ENCODE data around the gene SLC38A10. TPM values are rescaled to one million over a fixed set of nuclear protein-coding genes. Genes with fewer than 3 reads are reported as not detected.

Gene SLC38A10
- total RNA-seq, 2 experiments from 2014 or later: 48.3 to 49.5 TPM

DNA sequence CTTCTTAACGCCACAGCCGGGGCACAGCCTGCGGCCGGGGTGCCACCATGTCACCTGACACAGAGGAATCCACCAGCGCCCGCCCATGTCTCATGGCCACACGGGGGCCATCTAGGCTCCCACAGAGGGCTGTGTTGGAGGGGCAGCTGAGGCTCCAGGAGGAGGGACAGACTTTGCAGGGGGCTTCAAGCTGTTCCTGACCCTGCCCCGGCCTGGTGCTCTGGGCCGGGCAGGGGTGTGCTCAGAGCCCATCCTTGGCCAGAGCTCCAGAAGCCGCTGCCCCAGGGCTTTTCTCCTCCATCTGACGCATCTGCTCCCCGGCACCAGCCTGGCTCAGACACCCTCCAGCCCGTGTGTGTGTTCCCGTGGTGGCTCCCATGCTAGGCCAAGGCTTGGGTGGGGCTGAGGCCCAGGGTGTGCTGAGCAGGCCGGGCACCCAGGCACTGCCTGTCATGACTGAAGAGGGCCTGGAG, 7.8 kb upstream of the SLC38A10 start:
- CTCF ChIA-PET: no interaction called here

DNA sequence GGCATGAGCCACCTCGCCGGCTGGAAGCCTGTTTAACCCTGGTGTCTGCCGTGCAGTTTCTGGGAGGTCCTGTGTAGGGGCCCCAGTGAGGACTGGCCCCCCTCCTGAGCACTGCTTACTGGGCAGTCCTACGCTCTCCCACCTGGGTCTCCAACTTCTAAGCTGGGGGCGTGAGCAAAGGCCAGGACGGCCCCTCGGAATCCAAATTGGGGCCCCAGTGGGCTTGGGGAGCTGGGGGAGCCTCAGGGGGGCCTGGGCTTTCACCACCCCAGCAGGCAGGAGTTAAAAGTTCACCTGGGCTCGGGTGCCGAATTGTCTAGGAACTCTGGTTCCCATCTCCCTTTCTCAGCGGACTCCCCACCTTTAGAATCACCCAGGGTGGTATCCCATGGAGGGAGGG, 7.2 kb upstream of the SLC38A10 start:
- POLR2A ChIA-PET: no interaction called here
- CTCF ChIA-PET: no interaction called here

More for the DNA sequence above, 7.8 kb upstream of the SLC38A10 start:
- POLR2A ChIA-PET: no interaction called here

DNA sequence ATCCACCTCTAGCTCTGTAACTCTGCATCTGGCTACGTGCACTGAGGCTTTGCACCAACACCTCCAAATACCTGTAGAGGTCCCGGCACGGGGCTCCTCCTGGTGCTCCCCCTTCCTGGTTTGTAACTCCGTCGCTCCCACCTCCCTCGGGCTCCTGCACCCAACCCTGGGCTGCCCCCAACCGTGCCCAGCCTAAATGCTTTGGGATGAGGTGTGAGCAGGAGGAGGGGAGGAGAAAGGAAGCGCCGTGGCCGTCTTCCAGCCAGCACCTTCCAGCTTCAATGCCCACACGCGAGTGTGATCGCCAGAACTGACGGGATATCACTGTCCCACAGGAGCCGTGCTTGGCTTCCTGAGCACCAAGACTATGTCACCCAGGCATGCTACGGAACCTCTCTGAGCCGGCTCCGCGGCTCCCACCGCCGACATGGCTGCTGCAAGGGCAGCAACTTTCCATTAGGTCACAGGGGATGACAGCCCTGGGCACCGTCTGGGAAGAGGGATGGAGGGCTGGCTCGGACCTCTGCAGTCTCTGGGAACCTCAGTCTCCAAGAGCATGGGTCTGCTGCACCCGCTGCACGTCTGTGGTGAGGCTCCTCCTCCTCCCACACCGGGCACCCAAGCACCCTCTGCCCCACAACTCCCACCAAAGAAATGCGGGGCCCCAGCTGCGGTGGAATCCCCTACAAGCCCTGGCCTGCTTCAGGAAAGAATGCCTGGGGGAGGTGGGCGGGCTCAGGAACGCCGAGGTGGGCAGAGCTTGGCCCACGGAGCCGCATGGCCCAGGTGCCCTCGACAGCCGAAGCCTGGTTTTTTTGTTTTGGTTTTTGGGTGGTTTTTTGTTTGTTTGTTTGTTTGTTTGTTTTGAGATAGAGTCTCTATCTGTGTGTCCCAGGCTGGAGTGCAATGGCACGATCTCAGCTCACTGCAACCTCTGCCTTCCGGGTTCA, 6.4 kb upstream of the SLC38A10 start:
- POLR2A ChIA-PET: no interaction called here

DNA sequence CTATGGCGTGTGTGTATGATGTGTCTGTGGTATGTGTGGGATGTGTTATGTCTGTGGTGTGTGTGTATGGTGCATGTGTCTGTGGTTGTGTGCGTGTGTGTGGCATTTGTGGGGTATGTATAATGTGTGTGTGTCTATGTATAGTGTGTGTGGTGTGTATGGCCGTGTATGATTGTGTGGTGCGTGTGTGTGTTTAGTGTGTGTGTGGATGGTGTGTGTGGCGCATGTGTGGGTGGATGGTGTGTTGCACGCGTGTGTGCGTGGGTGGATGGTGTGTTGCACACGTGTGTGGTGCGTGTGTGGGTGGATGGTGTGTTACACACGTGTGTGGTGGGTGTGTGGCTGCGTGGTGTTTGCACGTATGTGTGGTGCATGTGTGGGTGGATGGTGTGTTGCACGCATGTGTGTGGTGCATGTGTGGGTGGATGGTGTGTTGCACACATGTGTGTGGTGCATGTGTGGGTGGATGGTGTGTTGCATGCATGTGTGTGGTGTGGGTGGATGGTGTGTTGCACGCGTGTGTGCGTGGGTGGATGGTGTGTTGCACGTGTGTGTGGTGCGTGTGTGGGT, 5.6 kb upstream of the SLC38A10 start:
- CTCF ChIA-PET: no interaction called here
- POLR2A ChIA-PET: no interaction called here

More for the DNA sequence above, 6.4 kb upstream of the SLC38A10 start:
- CTCF ChIA-PET: no interaction called here

DNA sequence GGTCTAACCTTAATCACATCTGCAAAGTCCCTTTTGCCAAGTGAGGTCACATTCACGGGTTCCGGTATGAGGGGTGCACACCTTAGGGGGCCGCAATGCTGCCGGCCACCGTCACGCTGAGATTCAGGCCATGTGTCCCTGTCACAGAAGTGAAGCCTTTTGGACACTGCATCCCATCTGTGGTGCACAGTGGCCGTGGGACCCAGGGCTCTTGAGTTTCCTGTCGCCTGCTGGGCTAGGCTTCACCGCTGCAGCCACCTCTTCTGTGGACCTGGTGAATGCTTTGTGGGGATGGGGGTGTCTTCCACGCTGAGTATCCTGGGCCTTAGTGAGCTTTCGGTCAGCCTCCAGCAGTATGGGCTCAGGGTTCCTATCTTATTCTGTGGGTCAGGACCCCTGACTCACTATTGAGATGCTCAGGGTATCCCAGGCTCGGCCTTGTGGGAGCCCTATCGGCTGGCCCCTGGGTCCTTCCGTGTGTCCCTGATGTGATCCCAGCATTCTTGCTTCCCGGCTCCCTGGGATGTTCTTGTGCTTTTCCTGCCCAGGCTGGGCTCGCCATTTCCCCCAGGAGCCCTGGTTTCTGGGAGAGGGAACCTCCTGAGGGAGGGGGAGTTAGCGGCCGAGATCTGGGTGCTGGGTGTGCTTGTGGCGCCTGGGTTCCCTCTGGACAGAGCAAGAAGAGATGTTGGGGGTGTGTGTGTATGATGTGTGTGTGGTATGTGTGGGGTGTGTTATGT, 4.9 kb upstream of the SLC38A10 start:
- CTCF ChIA-PET: no interaction called here
- POLR2A ChIA-PET: no interaction called here

DNA sequence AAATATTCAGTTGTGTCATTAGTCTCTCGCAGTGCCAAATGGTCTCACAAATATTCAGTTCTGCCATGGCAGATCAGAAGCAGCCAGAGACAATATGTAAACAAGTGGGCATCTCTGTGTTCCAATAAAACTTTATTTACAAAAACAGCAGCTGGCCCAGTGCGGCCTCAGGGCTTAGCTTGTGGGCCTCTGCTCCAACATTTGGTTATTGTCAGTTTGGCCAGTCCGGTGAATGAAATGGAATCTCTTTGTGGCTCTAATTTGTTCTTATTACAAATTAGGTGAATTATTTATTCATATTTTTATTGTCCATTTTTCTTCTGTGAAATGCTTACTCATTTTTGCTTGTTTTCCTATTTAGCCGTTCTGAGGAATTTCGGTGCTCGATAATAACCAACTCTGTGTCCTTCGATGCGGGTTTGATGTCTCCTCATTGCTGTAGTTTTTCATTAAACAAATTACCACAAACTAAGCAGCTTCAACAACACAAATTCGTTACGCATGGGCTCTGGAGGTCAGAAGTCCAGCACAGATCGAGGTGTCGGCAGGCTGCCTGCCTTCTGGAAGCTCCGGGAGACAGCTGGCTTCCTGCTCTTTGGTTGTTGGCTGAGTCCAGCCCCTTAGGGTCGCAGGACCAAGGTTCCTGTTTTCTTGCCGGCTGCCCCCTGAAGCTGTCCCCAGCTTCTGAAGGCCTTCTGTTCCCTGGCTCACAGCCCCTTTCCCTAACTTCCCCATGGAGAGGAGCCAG, 4.1 kb upstream of the SLC38A10 start:
- ChIA-PET POLR2A (no interaction called here), CTCF (no interaction called here)

DNA sequence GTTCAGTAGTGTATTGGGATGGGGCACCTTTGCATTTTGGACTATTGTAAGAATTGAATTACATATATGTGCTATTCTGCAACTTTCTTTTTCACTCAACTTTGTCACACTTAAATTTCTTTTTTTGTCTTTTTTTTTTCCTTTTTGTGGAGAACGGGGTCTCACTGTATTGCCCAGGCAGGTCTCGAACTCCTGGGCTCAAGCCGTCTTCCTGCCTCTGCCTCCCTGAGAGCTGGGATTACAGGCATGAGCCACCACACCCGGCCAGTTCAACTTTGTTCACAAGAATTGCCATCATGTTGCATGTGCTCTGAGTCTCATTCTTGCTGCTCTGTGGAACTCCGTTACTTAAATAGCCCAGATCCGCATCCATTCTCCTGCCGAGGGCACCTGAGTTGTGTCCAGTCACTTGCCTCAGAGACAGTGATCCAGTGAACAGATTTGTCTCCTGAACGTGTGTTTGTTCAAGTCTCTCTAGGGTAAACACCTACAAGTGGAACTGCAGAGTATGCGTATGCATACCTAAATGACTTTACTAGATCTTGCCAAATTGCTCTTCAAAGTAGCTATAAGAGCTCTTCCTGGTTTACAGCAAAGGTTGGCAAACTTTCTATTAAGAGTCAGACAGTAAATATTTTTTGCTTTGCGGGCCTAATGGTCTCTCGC, 3.4 kb upstream of the SLC38A10 start:
- ChIA-PET CTCF (no interaction called here), POLR2A (interaction anchor here (0.7 kb wide), 1 partner anchor 14 kb away, joined by 8 read pairs; no protein-coding TSS in a partner anchor)

DNA sequence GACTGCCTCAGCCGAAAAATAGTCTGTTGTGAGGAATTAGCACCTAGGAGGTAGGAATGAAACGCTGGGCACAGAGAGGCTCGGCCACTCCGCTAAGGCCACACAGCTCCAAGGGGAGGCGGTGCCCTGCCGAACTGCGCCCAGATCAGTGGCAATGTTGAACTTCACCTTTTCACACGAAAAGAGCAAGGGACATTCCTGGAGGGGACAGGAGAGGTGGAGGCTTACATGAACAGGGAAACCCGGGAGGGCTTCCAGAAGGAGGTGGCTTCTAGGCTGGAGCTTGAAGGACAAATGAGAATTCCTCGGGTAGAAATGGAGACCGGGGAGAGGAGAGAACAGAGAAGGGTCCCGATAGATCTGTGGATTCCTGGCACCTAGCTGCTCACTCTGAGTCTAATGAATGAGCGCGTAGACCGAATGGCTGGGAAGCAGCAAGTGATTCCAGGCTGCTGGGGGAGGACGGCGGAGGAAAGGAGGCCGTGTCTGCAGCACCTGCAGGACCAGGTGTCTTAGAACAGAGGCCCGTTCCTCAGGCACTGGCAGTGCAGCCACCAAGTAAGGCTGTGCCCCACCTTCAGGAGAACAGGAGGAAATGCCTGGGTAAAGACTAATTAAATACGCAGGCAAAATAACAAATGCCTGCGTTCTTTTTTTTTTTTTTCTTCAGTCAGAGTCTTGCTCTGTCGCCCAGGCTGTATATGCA, 722 bp upstream of the SLC38A10 start:
- CTCF ChIA-PET: interaction anchor here (0.6 to 2.1 kb wide), 8 partner anchors 10 to 282 kb away, joined by 3 to 8 read pairs (median 3); partner anchors contain the start of genes BAHCC1, NDUFAF8 and TEPSIN
- POLR2A ChIA-PET: interaction anchor here (0.6 to 1.5 kb wide), 7 partner anchors 9 to 223 kb away, joined by 3 to 12 read pairs (median 3); partner anchors contain the start of genes BAHCC1, NDUFAF8 and TEPSIN

DNA sequence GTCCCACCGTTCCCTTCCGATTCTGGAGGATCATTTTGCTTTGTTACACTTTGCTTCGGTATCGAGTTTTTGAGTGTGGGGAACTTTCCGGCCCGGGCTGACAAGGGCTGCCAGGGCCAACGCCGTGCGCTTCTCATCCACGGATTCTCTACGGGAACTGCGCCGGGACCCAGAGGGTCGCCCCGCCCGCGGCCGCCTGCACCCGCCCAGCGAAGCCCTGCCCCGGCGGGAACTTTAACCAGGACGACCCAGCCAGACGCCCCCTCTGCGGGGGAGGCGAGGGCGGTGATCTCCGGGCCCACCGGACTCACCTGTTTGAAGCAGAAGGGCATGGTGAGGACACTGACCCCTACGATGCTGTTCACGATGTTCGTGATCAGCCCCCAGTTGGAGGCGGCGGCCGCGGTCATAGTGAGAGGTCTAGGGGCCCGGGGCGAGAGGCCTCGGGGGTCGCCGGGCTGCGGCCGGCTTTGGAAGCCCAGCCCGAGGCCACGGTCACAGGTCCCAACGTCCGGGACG, 536 bp downstream of the SLC38A10 start:
- ChIA-PET CTCF (interaction anchor here (1.2 to 1.3 kb wide), 2 partner anchors 39 to 49 kb away, joined by 3 to 4 read pairs; no protein-coding TSS in a partner anchor), POLR2A (interaction anchor here (1.0 to 1.5 kb wide), 3 partner anchors 9 to 190 kb away, joined by 3 to 12 read pairs (median 3); partner anchors contain the start of genes NDUFAF8 and TEPSIN)

DNA sequence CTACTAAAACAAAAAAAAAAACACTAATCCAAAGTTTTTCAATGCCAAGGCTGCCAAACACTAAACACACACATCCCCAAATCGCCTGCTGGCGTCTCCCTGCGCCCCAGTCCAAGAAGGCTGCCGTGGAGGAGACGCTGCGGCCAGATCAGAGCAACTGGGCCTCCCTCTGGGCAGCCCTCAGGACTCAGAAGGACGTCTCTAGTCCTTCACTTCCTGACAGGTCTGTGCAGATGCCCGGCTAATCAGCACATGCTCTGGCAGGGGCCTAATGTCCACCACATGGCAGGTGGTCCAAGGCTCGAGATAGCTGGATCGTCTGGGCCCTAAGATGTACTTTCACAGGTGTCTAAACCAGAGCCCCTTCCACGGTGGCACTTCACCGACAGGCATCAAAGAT, 2.7 kb downstream of the SLC38A10 start:
- CTCF ChIA-PET: interaction anchor here (0.6 to 1.9 kb wide), 6 partner anchors 76 to 1070 kb away, joined by 3 to 19 read pairs (median 3); no protein-coding TSS in a partner anchor

DNA sequence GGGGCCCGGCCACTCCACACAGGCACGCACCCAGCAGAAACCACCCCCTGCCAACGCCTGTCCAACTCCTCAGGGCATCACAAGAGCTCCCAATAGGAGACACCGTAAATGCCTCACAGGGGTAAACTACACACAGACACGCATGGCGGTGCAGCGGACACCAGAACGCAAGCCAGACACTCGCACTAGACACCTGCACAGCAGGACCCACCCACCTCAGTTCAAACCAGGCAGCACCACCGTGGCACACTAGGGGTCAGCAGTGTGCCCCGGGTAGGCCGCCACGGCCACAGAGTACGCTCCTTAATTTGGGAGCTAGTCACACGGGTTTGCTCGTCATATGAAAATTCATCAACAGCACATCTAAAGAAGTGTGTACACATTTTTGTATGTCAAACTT, 3.4 kb downstream of the SLC38A10 start:
- ChIA-PET CTCF (interaction anchor here (0.6 to 1.9 kb wide), 5 partner anchors 77 to 197 kb away, joined by 3 to 19 read pairs (median 3); no protein-coding TSS in a partner anchor), POLR2A (no interaction called here)

More for the DNA sequence above, 2.7 kb downstream of the SLC38A10 start:
- POLR2A ChIA-PET: no interaction called here

DNA sequence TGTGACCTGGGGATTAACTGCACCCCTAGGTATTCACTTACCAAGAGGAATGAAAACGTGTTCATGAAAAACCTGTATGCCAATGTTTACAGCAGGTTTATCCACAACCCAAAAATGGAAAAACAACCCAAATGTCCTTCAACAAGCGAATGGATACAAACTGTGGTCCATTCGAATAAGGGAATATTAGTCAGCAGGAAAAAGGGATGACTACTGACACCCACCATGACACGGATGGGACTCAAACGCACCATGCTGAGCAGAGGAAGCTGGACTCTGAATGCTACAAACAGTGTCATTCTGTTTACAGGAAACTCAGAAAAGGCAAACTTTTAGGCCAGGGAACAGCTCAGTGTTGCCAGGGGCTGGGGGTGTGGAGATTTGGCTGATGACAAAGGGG, 4.9 kb downstream of the SLC38A10 start:
- ChIA-PET CTCF (interaction anchor here (1.0 kb wide), 1 partner anchor 194 kb away, joined by 3 read pairs; no protein-coding TSS in a partner anchor), POLR2A (no interaction called here)

DNA sequence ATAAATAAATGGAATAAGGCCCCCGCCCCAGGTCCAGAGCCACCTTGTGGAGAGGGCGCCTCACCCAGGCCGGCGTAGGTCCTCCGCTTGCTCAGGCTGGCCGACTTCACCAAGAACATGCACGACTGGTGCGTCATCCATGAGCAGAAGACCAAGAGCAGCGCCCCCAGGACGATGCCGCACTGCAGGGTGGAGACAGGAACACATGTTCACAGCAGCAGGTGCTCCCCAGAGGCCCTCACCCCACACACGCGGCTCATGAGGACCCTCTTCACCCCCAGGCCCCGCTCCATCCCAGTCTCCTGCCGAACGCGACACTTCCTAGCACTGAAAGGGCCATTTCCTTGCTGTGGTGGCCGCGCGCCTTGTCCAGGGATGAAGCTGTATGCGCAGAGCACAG, 5.5 kb downstream of the SLC38A10 start:
- CTCF ChIA-PET: interaction anchor here (1.2 kb wide), 1 partner anchor 195 kb away, joined by 3 read pairs; no protein-coding TSS in a partner anchor
- POLR2A ChIA-PET: no interaction called here

DNA sequence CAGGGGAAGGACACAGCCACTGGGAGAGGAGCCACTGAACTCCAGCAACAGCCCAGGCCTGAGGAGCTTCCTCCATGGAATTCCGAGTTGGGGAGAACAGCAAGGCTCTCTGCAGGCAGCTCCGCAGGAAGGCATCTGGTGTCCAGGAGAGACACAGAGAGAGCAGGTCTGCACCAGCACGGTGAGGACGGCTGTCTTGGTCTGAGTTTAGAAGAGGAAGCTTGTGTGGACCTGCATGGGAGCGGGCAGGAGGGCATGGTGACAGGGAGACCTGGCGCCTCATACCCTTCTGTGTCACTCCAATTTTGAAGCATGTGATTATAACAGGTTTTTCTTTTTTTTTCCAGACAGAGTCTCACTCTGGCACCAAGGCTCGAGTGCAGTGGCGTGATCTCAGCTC, 6.4 kb downstream of the SLC38A10 start:
- ChIA-PET POLR2A (no interaction called here), CTCF (interaction anchor here (1.2 kb wide), 1 partner anchor 196 kb away, joined by 3 read pairs; no protein-coding TSS in a partner anchor)

DNA sequence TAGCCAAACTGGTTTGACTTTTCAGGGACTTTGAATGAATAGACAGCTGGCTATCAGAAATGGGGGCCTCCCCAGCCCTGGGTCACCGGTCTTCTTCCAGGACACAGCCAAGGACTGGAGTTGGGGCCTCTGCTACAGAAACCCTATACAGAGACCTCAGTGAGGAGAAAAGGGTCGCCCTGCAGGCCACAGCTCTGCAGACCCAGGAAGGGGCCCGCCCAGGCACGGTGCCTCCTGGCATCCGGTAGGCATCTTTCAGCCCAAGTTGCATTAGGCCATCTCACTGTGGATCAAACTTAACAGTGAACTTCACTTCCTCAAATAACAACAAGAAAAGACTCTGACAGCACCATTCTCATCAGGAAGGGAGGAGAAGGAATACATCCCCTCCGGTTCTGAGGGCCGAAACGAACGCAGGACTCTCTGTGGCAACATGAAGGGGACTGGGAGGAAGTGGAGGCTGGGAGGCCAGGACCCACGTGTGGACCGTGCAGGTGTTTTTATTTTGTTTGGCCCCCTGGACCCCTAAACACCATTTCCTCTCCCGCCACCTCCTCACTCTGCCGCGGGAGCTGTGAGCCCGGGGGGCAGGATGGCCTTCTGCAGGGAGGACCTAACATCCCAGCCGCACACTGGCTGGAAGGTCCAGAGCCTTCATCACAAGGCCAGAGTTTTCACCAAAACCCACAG, 7.2 kb downstream of the SLC38A10 start:
- ChIA-PET CTCF (no interaction called here), POLR2A (no interaction called here)

DNA sequence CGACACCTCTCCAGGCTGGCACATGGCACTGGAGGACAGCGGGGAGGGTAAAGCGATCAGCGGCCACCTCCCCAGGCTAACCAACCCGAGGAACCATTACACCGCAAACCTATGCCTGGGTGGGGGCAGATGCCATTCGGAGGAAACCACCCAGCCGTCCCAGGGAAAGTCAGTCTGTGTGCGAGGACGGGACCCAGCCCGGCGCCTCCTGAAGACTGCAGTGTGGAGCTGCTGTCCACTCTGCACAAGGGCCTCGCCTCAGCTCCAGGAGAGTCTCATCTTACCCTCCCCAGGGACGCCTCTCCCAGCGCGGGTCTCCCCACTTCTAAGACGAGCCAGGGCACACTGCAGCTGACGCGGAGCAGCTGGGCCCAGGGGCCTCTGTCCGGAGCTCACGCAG, 8.0 kb downstream of the SLC38A10 start:
- CTCF ChIA-PET: no interaction called here
- POLR2A ChIA-PET: interaction anchor here (0.6 kb wide), 1 partner anchor 8 kb away, joined by 3 read pairs; the partner anchor contains the start of gene SLC38A10

All from activated CD8-positive, alpha-beta memory T cell treated with anti-CD3 and anti-CD28 coated beads for 36 hours (primary cell).